ENCODE results near the gene VARS1.

- TF ChIP-seq, protein P1, sequence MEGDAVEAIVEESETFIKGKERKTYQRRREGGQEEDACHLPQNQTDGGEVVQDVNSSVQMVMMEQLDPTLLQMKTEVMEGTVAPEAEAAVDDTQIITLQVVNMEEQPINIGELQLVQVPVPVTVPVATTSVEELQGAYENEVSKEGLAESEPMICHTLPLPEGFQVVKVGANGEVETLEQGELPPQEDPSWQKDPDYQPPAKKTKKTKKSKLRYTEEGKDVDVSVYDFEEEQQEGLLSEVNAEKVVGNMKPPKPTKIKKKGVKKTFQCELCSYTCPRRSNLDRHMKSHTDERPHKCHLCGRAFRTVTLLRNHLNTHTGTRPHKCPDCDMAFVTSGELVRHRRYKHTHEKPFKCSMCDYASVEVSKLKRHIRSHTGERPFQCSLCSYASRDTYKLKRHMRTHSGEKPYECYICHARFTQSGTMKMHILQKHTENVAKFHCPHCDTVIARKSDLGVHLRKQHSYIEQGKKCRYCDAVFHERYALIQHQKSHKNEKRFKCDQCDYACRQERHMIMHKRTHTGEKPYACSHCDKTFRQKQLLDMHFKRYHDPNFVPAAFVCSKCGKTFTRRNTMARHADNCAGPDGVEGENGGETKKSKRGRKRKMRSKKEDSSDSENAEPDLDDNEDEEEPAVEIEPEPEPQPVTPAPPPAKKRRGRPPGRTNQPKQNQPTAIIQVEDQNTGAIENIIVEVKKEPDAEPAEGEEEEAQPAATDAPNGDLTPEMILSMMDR (conservative IDR thresholded peaks at IDR 0.05; ENCODE audit: low read depth, low read length) = no peak
- no peak for TF ChIP-seq EZH2 (IDR thresholded peaks at IDR 0.05; ENCODE audit: low read length, unreplicated experiment)
- no peak for TF ChIP-seq EZH2phosphoT487 (IDR thresholded peaks at IDR 0.05; ENCODE audit: borderline replicate concordance, low read length)
These were observed 28.4 kb downstream of the VARS1 start for GRCh38 chr6:31767096-31767645.

Measured in PC-3 (cell line).